CD4-positive, alpha-beta memory T cell (primary cell): Measurements from ENCODE around the gene B3GNT3. TPM values are rescaled to one million over a fixed set of nuclear protein-coding genes. Genes with fewer than 3 reads are reported as not detected.

Source experiments
- CTCF ChIA-PET: fragments of 350-600 bp; sonication (Branson Sonifier 250); formaldehyde crosslinking; loops from one replicate; lab custom pipeline; 2021; ENCODE audit warnings: inconsistent platforms; ENCODE audit not compliant: partially characterized antibody; lab: Charles Lee
- POLR2A ChIA-PET: fragments of 350-600 bp; sonication (Branson Sonifier 250); formaldehyde crosslinking; loops from one replicate; lab custom pipeline; 2021; ENCODE audit not compliant: partially characterized antibody; lab: Charles Lee
- DNase-seq, 5 donors: peaks; one replicate each; pipeline versions ENCODE4 v3.0.0 to v3.0.0-alpha.2; 2020 to 2022; ENCODE audit warnings: mixed read lengths in 1 of 5
- H3K27ac ChIP-seq: one replicate; pipeline ENCODE4 v1.7.0; 2013; ENCODE audit warnings: low read depth, low read length
- H3K27me3 ChIP-seq: 2 replicates; pipeline ENCODE4 v1.7.0; 2013; ENCODE audit warnings: mild to moderate bottlenecking, low read length, moderate library complexity; ENCODE audit not compliant: insufficient read depth
- H3K36me3 ChIP-seq: 2 replicates; pipeline ENCODE4 v1.7.0; 2013; ENCODE audit warnings: mild to moderate bottlenecking, low read length, moderate library complexity; ENCODE audit not compliant: insufficient read depth
- H3K4me1 ChIP-seq: 2 replicates; pipeline ENCODE4 v1.7.0; 2013; ENCODE audit warnings: mild to moderate bottlenecking, low read length, moderate library complexity; ENCODE audit not compliant: insufficient read depth
- H3K4me3 ChIP-seq, 2 donors: one replicate each; pipeline ENCODE4 v1.7.0; 2013; ENCODE audit warnings: low read length in 2 of 2, mild to moderate bottlenecking in 1 of 2
- H3K9me3 ChIP-seq, 2 donors: one replicate each; pipeline ENCODE4 v1.7.0; 2013; ENCODE audit warnings: low read length in 2 of 2, control low read depth in 1 of 2; ENCODE audit not compliant: control insufficient read depth in 1 of 2
- H3K27ac Mint-ChIP-seq, 7 donors: one replicate each; pipeline ENCODE4 v1.8.0; 2020 to 2021; ENCODE audit warnings: mixed read lengths in 7 of 7, mild to moderate bottlenecking in 6 of 7, inconsistent platforms in 3 of 7, moderate library complexity in 3 of 7
- H3K27me3 Mint-ChIP-seq, 2 donors: one replicate each; pipeline ENCODE4 v1.8.0; 2020 to 2021; ENCODE audit warnings: mixed read lengths in 2 of 2
- H3K36me3 Mint-ChIP-seq, 2 donors: one replicate each; pipeline ENCODE4 v1.8.0; 2020 to 2021; ENCODE audit warnings: mixed read lengths in 2 of 2, inconsistent platforms in 1 of 2, mild to moderate bottlenecking in 1 of 2
- H3K4me1 Mint-ChIP-seq, 4 donors: one replicate each; pipeline ENCODE4 v1.8.0; 2020 to 2021; ENCODE audit warnings: mixed read lengths in 4 of 4, mild to moderate bottlenecking in 1 of 4
- H3K4me3 Mint-ChIP-seq, 8 donors: one replicate each; pipeline ENCODE4 v1.8.0; 2020 to 2021; ENCODE audit warnings: mixed read lengths in 8 of 8, mild to moderate bottlenecking in 7 of 8, moderate library complexity in 6 of 8, inconsistent platforms in 3 of 8
- H3K9me3 Mint-ChIP-seq, 8 donors: one replicate each; pipeline ENCODE4 v1.8.0; 2020 to 2021; ENCODE audit warnings: mixed read lengths in 8 of 8, mild to moderate bottlenecking in 5 of 8, inconsistent platforms in 3 of 8, moderate library complexity in 1 of 8
- intact Hi-C: fragments of 100-400 bp; cut with micrococcal nuclease; formaldehyde crosslinking; loops from one replicate; pipeline ENCODE4 v1.15.1; 2023
- polyA plus RNA-seq, 2 donors: library from polyadenylated mRNA; unstranded; fragments of 300-500 nt; fragmentation: Illumina TruSeq; gene quantifications; one replicate each; pipeline ENCODE4 v1.2.3, GENCODE V29; 2021
- total RNA-seq, 2 experiments: library from RNA; stranded (reverse); gene quantifications; one replicate each; pipeline ENCODE4 v1.2.3, GENCODE V29; 2021

The B3GNT3 gene
- total and polyA plus RNA-seq, 4 experiments from 2014 or later = 0.34 to 0.72 TPM; not detected in 2

DNA sequence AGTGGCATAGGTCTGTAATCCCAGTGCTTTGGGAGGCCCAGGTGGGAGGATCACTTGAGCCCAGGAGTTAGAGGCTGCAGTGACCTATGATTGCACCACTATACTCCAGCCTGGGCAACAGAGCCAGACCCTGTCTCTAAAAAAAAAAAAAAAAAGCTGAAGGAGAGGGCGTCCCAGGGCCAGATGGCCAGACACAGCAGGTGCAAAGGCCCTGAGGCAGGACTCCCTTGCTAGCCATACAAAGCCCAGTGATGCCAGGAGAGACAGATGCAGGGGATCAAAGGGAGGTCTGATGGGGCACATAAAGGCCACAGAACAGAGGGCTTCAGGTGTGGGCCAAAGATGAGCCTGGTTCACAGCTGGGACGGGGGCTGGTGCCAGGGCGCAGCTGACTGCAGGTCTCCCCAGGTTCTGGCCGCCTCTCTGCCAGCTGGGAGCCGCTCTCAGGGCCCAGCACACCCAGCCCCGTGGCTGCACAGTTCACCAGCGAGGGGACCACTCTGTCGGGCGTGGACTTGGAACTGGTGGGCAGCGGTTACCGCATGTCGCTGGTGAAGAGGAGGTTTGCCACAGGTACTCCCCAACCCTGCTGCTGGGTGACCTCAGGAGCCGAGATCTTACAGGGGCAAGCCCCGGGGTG lies 7.5 kb upstream of the B3GNT3 start:
- H3K36me3 ChIP-seq = peaks cover 23% of the 10 kb centered on the region
- peak overlapping the region in 2 of 7 donors; percentile 31 to 61 for H3K27ac Mint-ChIP-seq
- peaks cover 24 to 42% of the 10 kb centered on the region in 2 donors for H3K36me3 Mint-ChIP-seq

DNA sequence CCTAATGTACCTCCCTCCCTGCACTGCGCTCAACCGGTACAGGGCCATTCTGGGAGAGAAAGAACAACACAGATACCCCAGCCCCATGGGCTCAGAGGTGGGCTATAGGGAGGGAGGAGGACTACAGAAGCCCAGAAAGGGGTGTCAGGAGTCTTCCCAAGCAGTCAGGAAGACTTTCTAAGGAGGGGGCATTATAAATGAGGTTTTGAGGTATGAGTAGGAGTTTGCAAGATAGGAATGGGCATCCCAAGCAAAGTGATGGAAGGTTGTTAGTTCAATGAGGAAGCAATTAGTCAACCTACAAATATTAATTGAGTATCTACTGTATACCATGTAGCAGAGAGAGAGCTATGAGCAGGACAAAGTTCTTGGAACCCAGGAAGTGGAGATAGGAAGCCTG lies 6.3 kb upstream of the B3GNT3 start:
- peaks cover 29% of the 10 kb centered on the region for H3K4me1 ChIP-seq
- H3K27ac ChIP-seq = no peak overlapping the region
- no peak overlapping the region for H3K4me3 ChIP-seq
- Mint-ChIP-seq H3K4me1 (peaks cover 25 to 50% (median 33%) of the 10 kb centered on the region in 4 donors), H3K4me3 (no peak overlapping the region), H3K27me3 (no peaks in the 10 kb centered on the region), H3K36me3 (peaks cover 18 to 33% of the 10 kb centered on the region in 2 donors), H3K9me3 (peaks cover 0 to 2% (median 0%) of the 10 kb centered on the region in 8 donors), H3K27ac (peak overlapping the region in 5 of 7 donors; percentile 35 to 84 (median 63))
- H3K36me3 ChIP-seq = peaks cover 18% of the 10 kb centered on the region
- POLR2A ChIA-PET = interaction anchor here (1.0 kb wide), 1 partner anchor 15 kb away, joined by 4 read pairs; no protein-coding TSS in a partner anchor
- no peaks in the 10 kb centered on the region for H3K27me3 ChIP-seq
- H3K9me3 ChIP-seq = no peaks in the 10 kb centered on the region
- CTCF ChIA-PET = interaction anchor here (1.1 to 1.5 kb wide), 2 partner anchors 15 to 66 kb away, joined by 3 to 7 read pairs; no protein-coding TSS in a partner anchor
- intact Hi-C loops = no loop called here
- DNase-seq = no peak

More for the DNA sequence above, 7.5 kb upstream of the B3GNT3 start:
- Mint-ChIP-seq H3K4me3 (no peak overlapping the region), H3K9me3 (peaks cover 0 to 2% (median 0%) of the 10 kb centered on the region in 8 donors), H3K4me1 (peaks cover 20 to 42% (median 29%) of the 10 kb centered on the region in 4 donors), H3K27me3 (no peaks in the 10 kb centered on the region)
- intact Hi-C loops = no loop called here
- ChIA-PET POLR2A (interaction anchor here (1.1 kb wide), 1 partner anchor 36 kb away, joined by 4 read pairs; the partner anchor contains the start of gene FCHO1), CTCF (interaction anchor here (0.6 to 0.9 kb wide), 2 partner anchors 10 to 325 kb away, joined by 3 read pairs; no protein-coding TSS in a partner anchor)
- H3K4me1 ChIP-seq = peaks cover 24% of the 10 kb centered on the region
- no peak for DNase-seq
- H3K27me3 ChIP-seq = no peaks in the 10 kb centered on the region
- H3K4me3 ChIP-seq = no peak overlapping the region
- no peaks in the 10 kb centered on the region for H3K9me3 ChIP-seq
- no peak overlapping the region for H3K27ac ChIP-seq

DNA sequence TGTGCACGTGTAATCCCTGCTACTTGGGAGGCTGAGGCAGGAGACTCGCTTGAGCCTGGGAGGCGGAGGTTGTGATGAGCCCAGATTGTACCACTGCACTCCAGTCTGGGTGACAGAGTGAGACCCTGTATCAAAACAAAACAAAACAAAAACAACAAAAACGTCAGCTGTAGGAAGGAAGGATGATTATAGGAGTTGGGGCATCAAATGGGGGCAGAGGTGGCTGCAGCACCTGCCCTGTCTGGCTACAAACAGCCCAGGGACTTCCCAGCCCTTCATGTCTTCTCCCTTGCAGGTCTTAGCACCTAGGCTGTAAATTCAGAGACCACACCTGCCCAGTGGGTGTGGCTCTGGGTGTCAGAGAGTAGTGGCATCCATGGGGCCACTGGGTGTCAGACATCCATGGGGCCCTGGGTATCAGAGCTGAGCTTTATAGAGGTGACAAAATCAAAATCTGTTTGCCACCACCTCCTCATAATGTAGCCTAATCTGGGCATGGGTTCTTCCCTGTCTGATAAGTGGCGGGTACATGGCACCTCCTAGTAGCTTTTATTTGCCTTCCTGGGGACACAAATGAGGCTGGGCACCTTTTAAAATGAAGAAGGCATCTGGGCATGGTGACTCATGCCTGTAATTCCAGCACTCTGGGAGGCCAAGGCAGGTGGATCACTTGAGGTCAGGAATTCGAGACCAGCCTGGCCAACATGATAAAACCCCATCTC lies 4.7 kb upstream of the B3GNT3 start:
- peaks cover 8% of the 10 kb centered on the region for H3K36me3 ChIP-seq
- no peaks in the 10 kb centered on the region for H3K9me3 ChIP-seq
- intact Hi-C loops = no loop called here
- CTCF ChIA-PET = interaction anchor here (1.0 to 2.1 kb wide), 4 partner anchors 12 to 69 kb away, joined by 3 to 10 read pairs (median 4); no protein-coding TSS in a partner anchor
- H3K27me3 Mint-ChIP-seq = peaks cover 0 to 3% of the 10 kb centered on the region in 2 donors
- DNase-seq = peak in 1 of 5 donors; percentile 32
- peaks cover 24 to 52% (median 36%) of the 10 kb centered on the region in 4 donors for H3K4me1 Mint-ChIP-seq
- peaks cover 0 to 2% (median 0%) of the 10 kb centered on the region in 8 donors for H3K9me3 Mint-ChIP-seq
- POLR2A ChIA-PET = interaction anchor here (1.2 to 3.9 kb wide), 2 partner anchors 13 to 57 kb away, joined by 3 to 17 read pairs; no protein-coding TSS in a partner anchor
- H3K27ac ChIP-seq = no peak overlapping the region
- peak overlapping the region in 4 of 8 donors; percentile 10 to 49 (median 38) for H3K4me3 Mint-ChIP-seq
- H3K36me3 Mint-ChIP-seq = peaks cover 8 to 21% of the 10 kb centered on the region in 2 donors
- no peaks in the 10 kb centered on the region for H3K27me3 ChIP-seq
- H3K4me1 ChIP-seq = peaks cover 33% of the 10 kb centered on the region
- H3K4me3 ChIP-seq = no peak overlapping the region
- peak overlapping the region; percentile 14 to 85 (median 78) for H3K27ac Mint-ChIP-seq

- H3K36me3 ChIP-seq = no peaks in the 10 kb centered on the region
- Mint-ChIP-seq H3K4me1 (peaks cover 21 to 75% (median 49%) of the 10 kb centered on the region in 4 donors), H3K4me3 (peak overlapping the region; percentile 63 to 82 (median 74)), H3K27me3 (peaks cover 0 to 3% of the 10 kb centered on the region in 2 donors), H3K9me3 (no peaks in the 10 kb centered on the region), H3K27ac (peak overlapping the region in 6 of 7 donors; percentile 4 to 82 (median 70)), H3K36me3 (peaks cover 0 to 3% of the 10 kb centered on the region in 2 donors)
- intact Hi-C loops = no loop called here
- peaks cover 4% of the 10 kb centered on the region for H3K27me3 ChIP-seq
- peaks cover 63% of the 10 kb centered on the region for H3K4me1 ChIP-seq
- ChIA-PET POLR2A (interaction anchor here (0.7 to 2.7 kb wide), 3 partner anchors 9 to 56 kb away, joined by 3 to 8 read pairs (median 4); no protein-coding TSS in a partner anchor), CTCF (interaction anchor here (1.0 to 1.3 kb wide), 2 partner anchors 11 to 60 kb away, joined by 3 to 4 read pairs; no protein-coding TSS in a partner anchor)
- no peaks in the 10 kb centered on the region for H3K9me3 ChIP-seq
- no peak overlapping the region for H3K4me3 ChIP-seq
- DNase-seq = no peak
- H3K27ac ChIP-seq = no peak overlapping the region
Measured at GRCh38 chr19:17794412-17794730, 567 bp upstream of the B3GNT3 start.

- intact Hi-C loops = no loop called here
- Histone ChIP-seq H3K27me3 (peaks cover 4% of the 10 kb centered on the region), H3K9me3 (no peaks in the 10 kb centered on the region), H3K27ac (no peak overlapping the region), H3K4me1 (peaks cover 57% of the 10 kb centered on the region), H3K36me3 (no peaks in the 10 kb centered on the region), H3K4me3 (peak overlapping the region; percentile 12 to 24)
- DNase-seq = no peak
- Mint-ChIP-seq H3K27me3 (peaks cover 0 to 3% of the 10 kb centered on the region in 2 donors), H3K4me1 (peaks cover 14 to 64% (median 42%) of the 10 kb centered on the region in 4 donors), H3K4me3 (peak overlapping the region in 7 of 8 donors; percentile 46 to 82 (median 65)), H3K27ac (no peak overlapping the region), H3K36me3 (peaks cover 0 to 2% of the 10 kb centered on the region in 2 donors), H3K9me3 (no peaks in the 10 kb centered on the region)
- CTCF ChIA-PET = interaction anchor here (1.0 kb wide), 1 partner anchor 12 kb away, joined by 3 read pairs; no protein-coding TSS in a partner anchor
- POLR2A ChIA-PET = interaction anchor here (0.6 to 2.7 kb wide), 5 partner anchors 8 to 404 kb away, joined by 3 to 8 read pairs (median 4); no protein-coding TSS in a partner anchor
Measured at GRCh38 chr19:17795495-17795856, 538 bp downstream of the B3GNT3 start.

- H3K4me1 ChIP-seq = peaks cover 52% of the 10 kb centered on the region
- Mint-ChIP-seq H3K4me3 (peak overlapping the region in 7 of 8 donors; percentile 46 to 82 (median 65)), H3K27ac (no peak overlapping the region)
Measured at GRCh38 chr19:17796013-17796837, 1.3 kb downstream of the B3GNT3 start.

More at GRCh38 chr19:17796013-17796837, 1.3 kb downstream of the B3GNT3 start:
- no peaks in the 10 kb centered on the region for H3K9me3 ChIP-seq
- Mint-ChIP-seq H3K4me1 (peaks cover 15 to 57% (median 39%) of the 10 kb centered on the region in 4 donors), H3K36me3 (peaks cover 0 to 2% of the 10 kb centered on the region in 2 donors), H3K9me3 (no peaks in the 10 kb centered on the region), H3K27me3 (peaks cover 0 to 3% of the 10 kb centered on the region in 2 donors)
- ChIA-PET CTCF (no interaction called here), POLR2A (interaction anchor here (1.1 to 2.7 kb wide), 3 partner anchors 7 to 58 kb away, joined by 3 to 8 read pairs (median 4); no protein-coding TSS in a partner anchor)
- intact Hi-C loops = no loop called here
- no peak overlapping the region for H3K27ac ChIP-seq
- no peak overlapping the region for H3K4me3 ChIP-seq
- peaks cover 4% of the 10 kb centered on the region for H3K27me3 ChIP-seq
- H3K36me3 ChIP-seq = no peaks in the 10 kb centered on the region
- no peak for DNase-seq
